Embryonic facial prominence (tissue), 1 donor: Measurements from ENCODE around the gene CHST15.

Experiments
- DNase-seq: peaks from one replicate; pipeline ENCODE4 v3.0.0-alpha.2; 2016; ENCODE audit errors: extremely low spot score

Gene CHST15

GRCh38 chr10:124012066-124012465, 81.3 kb downstream of the CHST15 start:
- DNase-seq = no peak

GRCh38 chr10:124011464-124011863, 81.9 kb downstream of the CHST15 start:
- no peak for DNase-seq

GRCh38 chr10:124010563-124011131, 82.8 kb downstream of the CHST15 start:
- DNase-seq = no peak

GRCh38 chr10:124010024-124010423, 83.4 kb downstream of the CHST15 start:
- DNase-seq = no peak

GRCh38 chr10:124009231-124010015, 84.0 kb downstream of the CHST15 start:
- no peak for DNase-seq

- DNase-seq = no peak
Observed at GRCh38 chr10:124008681-124009080, 84.7 kb downstream of the CHST15 start.

- no peak for DNase-seq
Observed at GRCh38 chr10:124008187-124008586, 85.2 kb downstream of the CHST15 start.

- no peak for DNase-seq
Observed at GRCh38 chr10:124007773-124008145, 85.6 kb downstream of the CHST15 start.

GRCh38 chr10:124007102-124007772, 86.2 kb downstream of the CHST15 start:
- no peak for DNase-seq

GRCh38 chr10:124006526-124006925, 86.9 kb downstream of the CHST15 start:
- no peak for DNase-seq

- DNase-seq = no peak
Observed at GRCh38 chr10:124005991-124006392, 87.4 kb downstream of the CHST15 start.

- DNase-seq = no peak
Observed at GRCh38 chr10:124005091-124005490, 88.3 kb downstream of the CHST15 start.

- DNase-seq = no peak
Observed at GRCh38 chr10:124004663-124005004, 88.8 kb downstream of the CHST15 start.

- DNase-seq = no peak
Observed at GRCh38 chr10:124003871-124004662, 89.3 kb downstream of the CHST15 start.

- DNase-seq = no peak
Observed at GRCh38 chr10:124003481-124003870, 89.9 kb downstream of the CHST15 start.

GRCh38 chr10:124003070-124003419, 90.4 kb downstream of the CHST15 start:
- DNase-seq = no peak

GRCh38 chr10:124002391-124003069, 90.9 kb downstream of the CHST15 start:
- no peak for DNase-seq

- DNase-seq = no peak
Observed at GRCh38 chr10:124001391-124002148, 91.8 kb downstream of the CHST15 start.

GRCh38 chr10:124000792-124001201, 92.6 kb downstream of the CHST15 start:
- DNase-seq = no peak

- DNase-seq = no peak
Observed at GRCh38 chr10:123999956-124000615, 93.3 kb downstream of the CHST15 start.

GRCh38 chr10:123999261-123999660, 94.1 kb downstream of the CHST15 start:
- no peak for DNase-seq
